GM19043 (cell line): ENCODE measurements around the gene SIDT2.
"Not testable (repeated sequence)": the region's sequence is repeated elsewhere in the genome, so short reads cannot be mapped to it uniquely, and the experiment has no call there.

Source experiments
- ATAC-seq: cut with Tn5 transposase; IDR thresholded peaks from one replicate; pipeline ENCODE4 v1.9.1; 2021; ENCODE audit warnings: low read depth; ENCODE audit not compliant: unreplicated experiment

Gene SIDT2

GRCh38 chr11:117201658-117202305 is 23.2 kb downstream of the SIDT2 start:
- no peak for ATAC-seq

DNA sequence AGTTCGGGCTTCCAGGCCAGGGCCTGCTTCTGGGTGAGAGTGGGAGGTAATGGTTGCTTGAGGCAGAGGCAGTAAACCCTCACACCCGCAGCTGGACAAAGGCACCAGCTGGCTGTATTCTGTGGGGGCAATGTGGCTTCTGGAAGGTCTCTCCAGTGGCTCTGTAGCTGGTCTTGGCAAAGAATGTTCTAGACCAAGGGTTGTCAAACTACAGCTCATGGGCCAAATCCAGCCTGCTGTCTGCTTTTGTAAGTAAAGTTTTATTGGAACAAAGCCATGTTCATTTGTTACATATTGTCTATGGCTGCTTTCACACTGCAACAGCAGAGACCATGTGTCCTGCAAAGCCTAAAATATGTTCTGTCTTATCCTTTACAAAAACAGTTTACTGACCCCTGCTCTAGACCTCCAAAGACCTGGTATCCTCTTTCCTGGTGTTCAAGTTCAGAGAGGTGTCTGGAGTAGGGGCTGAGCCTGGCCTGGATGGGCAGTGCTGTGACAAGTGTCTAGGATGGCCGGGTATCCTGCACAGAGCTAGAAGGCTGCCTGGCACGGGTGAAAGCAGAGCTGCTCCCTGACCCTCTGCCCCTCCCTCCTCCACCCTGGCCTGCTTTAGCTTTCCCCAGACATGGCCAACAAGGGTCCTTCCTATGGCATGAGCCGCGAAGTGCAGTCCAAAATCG is 24.0 kb downstream of the SIDT2 start:
- no peak for ATAC-seq

DNA sequence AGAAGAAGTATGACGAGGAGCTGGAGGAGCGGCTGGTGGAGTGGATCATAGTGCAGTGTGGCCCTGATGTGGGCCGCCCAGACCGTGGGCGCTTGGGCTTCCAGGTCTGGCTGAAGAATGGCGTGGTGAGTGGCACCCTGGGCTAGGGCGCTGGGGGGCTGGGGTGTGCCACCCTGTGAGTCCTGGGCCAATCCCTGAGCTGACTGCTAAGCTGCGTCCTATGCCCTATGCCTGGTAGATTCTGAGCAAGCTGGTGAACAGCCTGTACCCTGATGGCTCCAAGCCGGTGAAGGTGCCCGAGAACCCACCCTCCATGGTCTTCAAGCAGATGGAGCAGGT is 24.5 kb downstream of the SIDT2 start:
- no peak for ATAC-seq

- ATAC-seq: no peak
These were observed 25.9 kb downstream of the SIDT2 start for GRCh38 chr11:117204283-117205080.

DNA sequence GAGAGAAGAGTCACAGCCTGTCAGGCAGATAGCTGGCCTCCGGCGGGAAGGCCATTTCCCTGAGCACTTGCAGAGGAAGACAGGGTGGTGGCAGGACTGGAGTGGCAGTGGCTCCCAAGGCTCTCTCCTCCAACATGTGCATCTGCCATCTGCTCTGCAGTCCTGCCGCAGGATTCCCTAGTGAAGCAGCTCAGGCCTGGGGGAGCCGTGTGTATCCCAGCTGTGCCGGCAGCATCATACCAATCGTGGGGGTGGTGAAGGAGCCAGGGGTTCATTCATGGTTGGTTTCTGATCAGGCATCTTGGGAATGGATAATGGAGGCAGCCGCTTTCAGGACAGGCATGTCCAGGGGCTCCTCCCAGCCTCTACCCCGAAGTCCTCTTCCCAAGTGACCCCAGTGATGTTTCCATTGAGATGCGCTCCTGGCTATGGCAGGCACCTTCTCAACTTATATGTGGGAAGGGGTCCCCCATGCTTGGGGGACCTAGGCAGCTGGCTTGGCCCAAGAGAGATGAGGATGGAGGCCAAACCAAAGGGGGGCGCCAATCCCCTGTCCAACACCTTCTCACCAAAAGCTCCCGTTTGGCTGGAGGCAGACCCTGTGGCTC is 26.8 kb downstream of the SIDT2 start:
- ATAC-seq: no peak

GRCh38 chr11:117206111-117206510 is 27.6 kb downstream of the SIDT2 start:
- ATAC-seq: not testable (repeated sequence)

DNA sequence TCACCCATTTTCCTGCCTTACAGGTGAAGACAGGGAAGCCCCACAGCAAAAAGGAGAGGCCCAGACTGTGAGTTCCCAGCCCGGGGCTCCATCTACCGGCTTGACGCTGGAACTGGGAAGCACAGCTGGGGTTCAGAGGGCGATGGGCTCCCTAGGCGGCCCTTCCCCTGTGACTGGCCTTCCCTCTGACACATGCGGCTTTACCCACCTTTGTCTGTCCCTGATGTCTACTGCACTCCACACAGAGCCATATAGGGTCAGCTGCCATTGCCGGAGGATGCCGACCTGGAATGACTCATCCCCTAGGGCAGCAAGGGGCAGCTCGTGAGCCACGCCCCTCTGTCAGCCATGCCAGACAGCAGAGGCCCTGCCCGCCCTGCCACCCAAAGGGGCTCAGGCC is 28.3 kb downstream of the SIDT2 start:
- ATAC-seq: not testable (repeated sequence)

GRCh38 chr11:117207481-117207880 is 28.9 kb downstream of the SIDT2 start:
- not testable (repeated sequence) for ATAC-seq

DNA sequence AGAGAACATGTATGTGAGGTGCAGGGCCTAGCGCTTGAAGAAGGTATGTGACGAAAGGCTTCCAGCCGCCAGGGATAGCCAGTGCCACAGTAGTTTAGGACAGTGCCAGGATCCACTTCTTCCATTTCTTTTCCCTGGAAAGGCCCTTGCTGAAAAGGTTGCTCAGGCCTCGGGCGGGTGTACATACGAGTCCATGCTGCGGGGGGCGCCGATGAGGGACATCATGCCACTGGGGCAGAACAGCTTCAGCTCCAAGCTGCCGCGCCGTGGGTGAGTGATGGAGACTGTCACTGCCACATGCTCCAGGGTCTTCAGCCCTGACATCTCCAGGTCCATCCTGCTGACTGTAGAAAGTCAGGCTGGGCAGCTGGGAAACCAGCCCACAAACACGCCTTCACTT is 30.2 kb downstream of the SIDT2 start:
- ATAC-seq: not testable (repeated sequence)

DNA sequence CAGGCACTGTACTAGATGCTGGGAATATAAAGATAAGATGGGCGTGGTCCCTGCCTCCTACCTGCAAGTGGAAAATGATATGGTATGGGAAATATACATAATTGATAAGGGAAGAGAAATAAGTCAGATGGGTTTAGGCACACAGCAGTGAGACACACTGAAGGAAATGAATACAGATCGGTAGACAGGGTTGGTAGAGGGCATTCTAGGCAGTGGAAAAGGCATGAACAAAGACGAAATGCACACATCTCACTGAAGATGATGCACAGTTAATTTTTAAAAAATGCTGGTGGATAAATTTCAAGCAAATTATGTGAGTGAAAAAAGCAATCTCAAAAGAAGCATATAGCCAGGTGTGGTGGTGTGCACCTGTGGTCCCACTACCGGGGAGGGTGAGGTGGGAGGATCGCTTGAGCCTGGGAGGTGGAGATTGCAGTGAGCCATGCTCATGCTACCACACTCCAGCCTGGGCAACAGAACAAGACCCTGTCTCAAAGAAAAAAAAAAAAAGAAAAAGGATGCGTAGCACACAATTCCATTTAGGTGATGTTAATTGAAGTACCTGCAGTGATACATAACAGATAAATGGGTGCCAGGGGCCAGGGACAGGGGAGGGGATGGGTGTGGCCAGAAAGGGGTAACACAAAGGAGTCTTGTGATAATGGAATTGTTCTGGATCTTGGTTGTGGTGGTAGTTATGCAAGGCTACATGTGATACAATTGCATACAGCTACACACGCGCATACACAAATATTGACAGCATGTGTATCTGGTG is 31.0 kb downstream of the SIDT2 start:
- not testable (repeated sequence) for ATAC-seq

GRCh38 chr11:117210620-117211019 is 32.1 kb downstream of the SIDT2 start:
- no peak for ATAC-seq

DNA sequence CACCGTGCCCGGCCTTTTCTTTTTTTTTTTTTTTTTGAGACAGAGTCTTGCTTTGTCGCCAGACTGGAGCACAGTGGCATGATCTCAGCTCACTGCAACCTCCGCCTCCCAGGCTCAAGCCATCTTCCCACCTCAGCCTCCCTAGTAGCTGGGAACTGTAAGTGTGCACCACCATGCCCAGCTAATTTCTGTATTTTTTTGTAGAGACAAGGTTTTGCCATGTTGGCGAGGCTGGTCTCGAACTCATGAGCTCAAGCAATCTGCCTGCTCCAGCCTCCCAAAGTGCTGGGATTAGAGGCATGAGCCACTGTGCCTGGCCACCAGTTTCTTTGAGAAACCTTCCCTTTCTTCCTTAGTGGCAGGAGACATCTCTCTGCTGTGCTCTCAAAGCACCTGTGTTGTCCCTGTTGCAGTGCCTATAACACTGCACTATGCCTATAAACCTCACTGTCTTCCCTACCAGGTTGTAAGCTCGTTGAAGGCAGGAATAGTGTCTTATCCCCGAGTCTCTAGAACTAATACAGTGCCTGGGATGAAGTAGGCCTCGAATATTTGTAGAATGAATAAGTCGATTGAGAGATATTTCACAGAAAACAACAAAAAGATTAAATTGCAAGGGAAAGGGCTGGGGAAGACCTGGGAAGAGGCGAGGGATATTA is 34.3 kb downstream of the SIDT2 start:
- no peak for ATAC-seq

DNA sequence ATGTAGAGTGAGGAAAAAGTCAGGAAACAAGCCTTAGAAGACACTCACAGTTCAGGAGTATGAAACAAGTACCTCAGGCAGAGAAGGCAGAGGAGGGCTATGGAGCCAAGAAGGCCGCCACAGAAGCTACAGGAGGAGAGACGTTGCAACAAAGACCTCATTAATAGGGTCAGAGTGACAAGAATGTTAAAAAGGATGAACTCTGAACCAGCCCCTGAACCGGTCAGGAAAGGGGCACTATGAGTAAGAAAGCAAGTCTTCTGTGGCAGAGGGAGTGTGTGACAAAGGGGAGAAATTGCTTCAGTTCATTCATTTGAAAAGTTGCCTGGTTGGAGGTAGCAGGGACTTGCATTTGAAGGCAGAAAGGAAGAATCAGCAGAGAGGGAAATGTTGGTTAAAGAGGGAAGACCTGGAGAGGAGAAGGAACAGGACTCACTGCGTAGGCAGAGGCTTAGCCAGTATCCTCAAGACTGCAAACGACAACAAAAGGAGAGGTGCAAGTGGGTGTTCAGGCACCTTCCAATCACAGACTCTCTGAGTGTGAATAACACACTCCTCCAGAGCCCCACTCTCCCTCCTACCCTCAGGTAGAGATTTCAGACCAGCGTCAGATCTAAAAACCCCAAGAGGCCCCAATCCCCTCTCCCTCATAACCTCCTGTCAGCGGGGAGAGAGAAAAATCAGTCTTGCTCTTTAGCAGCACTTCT is 36.0 kb downstream of the SIDT2 start:
- ATAC-seq: no peak

DNA sequence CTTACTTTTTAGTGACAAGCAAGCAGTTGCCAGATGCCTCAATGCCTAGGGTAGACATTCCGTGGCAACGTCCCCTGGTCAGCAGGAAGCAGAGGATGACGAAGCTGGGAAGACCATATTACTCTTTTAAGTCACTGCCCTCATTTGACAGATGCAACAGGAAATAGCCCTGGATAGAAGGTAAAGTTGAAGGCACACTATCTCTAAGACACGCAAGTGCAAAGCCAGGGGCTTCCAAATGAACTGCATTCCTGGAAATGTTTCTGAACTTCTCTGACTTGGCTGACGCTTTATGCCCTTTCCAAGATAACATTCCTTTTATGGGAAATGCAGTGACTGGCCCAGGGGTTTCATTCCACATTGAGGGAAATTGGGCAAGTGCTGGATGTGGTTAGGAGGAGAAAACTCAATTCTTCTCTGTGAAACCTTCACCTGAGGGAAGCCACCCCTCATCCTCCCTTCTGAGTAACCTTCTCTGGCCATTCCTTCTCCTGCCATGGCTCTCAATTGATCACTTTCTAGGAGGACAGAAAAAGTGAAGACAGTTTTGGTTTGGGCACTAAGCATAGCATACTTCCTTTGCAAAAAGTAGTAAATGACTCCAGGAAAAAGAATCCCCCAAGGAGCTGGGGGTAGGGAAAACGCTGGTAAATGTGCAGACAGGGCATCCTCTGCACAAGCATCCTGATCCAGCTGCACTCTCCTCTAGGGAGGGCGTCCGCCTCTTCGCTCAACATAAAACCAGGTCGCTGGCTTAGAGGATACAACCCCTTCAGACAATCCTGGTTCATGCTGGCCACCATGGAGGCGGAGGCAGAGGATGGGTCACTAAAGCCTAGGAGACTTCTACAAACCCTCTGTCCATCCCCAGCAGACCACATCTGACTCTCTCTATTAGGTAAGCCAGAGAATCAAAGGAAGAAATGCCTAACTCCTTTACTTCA is 38.9 kb downstream of the SIDT2 start:
- ATAC-seq: no peak

DNA sequence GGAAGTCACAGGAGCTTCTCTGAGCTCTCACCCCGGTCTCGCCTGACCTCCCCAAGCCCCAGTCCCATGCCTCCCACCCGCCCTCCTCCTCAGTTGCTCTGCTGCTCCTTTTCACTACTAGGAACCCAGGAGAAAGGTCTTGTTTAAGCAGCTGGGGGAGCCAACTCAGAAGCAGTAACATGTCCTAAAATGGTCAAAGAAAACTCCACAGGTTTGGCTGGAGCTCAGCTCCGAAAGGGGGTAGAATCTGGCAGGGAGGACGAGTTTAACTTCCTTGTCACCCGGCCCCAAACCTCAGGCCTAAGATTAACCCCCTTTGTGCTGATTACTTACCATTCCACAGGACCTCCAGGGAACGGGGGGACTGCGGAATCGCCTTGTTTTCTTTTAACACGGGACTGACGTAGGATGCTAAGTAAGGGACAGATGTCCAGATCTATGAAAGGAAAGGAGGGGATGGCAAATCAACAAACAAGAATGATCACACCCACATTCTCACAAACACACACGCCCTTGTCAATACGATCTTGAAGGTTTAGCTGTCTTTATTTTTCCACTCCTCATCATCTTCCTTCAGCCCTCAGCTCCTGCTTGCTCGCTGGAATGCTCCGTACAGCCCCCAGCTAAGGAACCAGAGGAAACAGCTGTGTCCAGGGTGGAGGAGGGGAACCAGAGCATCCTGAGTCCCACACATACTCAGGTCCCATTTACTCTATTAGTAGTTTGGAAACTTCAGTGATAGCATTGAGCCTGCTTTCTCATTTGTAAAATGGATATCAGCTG is 39.8 kb downstream of the SIDT2 start:
- ATAC-seq: no peak

DNA sequence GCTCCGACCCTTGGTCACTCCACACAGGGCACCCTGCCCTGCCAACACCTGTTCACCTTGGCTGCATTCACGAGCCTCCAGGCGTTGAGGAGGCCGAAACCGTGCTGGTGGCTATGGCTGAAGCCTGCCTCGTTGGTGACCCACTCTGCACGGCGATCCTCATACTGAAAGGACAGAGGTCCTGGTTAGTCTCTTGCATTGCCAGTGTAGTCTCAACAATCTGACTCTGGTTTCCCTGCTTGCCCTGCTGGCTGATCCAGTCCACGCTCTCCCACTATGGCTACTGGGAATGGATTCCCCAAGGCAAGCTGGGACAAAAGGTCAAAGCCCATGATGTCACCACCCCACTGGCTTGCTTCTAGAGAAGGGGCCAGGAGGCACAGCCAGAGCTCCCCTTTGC is 40.5 kb downstream of the SIDT2 start:
- no peak for ATAC-seq

GRCh38 chr11:117219455-117219854 is 40.9 kb downstream of the SIDT2 start:
- ATAC-seq: no peak

DNA sequence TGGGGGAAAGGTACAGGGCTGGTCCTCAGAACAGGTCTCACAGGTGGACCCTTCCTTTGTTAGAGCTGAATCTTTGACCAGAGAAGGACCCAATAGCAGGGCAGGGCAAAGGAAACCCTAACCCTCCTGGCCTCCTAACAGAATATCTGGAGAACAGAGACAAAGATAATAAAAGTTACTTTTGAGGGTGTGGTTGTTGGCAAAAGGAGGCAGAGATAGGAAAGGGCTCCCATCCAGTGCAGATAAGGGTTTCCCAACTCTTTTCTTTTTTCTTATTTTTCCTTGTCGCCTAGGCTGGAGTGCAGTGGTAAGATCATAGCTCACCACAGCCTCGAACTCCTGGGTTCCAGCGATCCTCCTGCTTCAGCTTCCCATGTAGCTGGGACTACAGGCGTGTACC is 41.5 kb downstream of the SIDT2 start:
- no peak for ATAC-seq
